Measurements from ENCODE around the gene PKIG. TPM values are rescaled to one million over a fixed set of nuclear protein-coding genes. Genes with fewer than 3 reads are reported as not detected.

PKIG gene
- total and polyA plus RNA-seq, 2 experiments from 2014 or later = 47.6 to 51.9 TPM

GRCh38 chr20:44615169-44615791 is 32.9 kb downstream of the PKIG start:
- 88% methylated on average over 10 of the region's 10 CpGs for WGBS (ENCODE audit: low lambda C conversion rate, missing lambda C conversion rate)
- H4K20me1 ChIP-seq (ENCODE audit: insufficient read depth, poor library complexity, severe bottlenecking) = no peaks in the 10 kb centered on the region
- no peak overlapping the region for H2AFZ ChIP-seq
- no peak overlapping the region for H3K4me3 ChIP-seq
- no peaks in the 10 kb centered on the region for H3K36me3 ChIP-seq (replicated peaks; ENCODE audit: insufficient read depth, low read depth)
- no peak overlapping the region for H3K4me2 ChIP-seq
- H3K4me1 ChIP-seq (ENCODE audit: insufficient read depth) = no peaks in the 10 kb centered on the region
- no peaks in the 10 kb centered on the region for H3K9me3 ChIP-seq (ENCODE audit: low read depth)
- peaks cover 3% of the 10 kb centered on the region for H3K79me2 ChIP-seq
- TF ChIP-seq EZH2phosphoT487 (IDR thresholded peaks at IDR 0.05; ENCODE audit: low read depth, severe bottlenecking, unreplicated experiment) (no peak), CTCF (IDR thresholded peaks at IDR 0.05; ENCODE audit: poor library complexity) (no peak), EZH2 (IDR thresholded peaks at IDR 0.05; ENCODE audit: borderline replicate concordance) (no peak)
- H3K9me2 ChIP-seq (replicated peaks; ENCODE audit: insufficient read depth) = no peaks in the 10 kb centered on the region
- H3K27me3 ChIP-seq = no peaks in the 10 kb centered on the region
- no peak for DNase-seq (ENCODE audit: low spot score)
- H3K27ac ChIP-seq = no peak overlapping the region

- 97% methylated on average over 14 of the region's 14 CpGs for WGBS (ENCODE audit: low lambda C conversion rate, missing lambda C conversion rate)
- Histone ChIP-seq H3K4me2 (no peak overlapping the region), H2AFZ (no peak overlapping the region), H3K36me3 (replicated peaks; ENCODE audit: insufficient read depth, low read depth) (no peaks in the 10 kb centered on the region), H3K79me2 (peaks cover 3% of the 10 kb centered on the region), H3K4me1 (ENCODE audit: insufficient read depth) (no peaks in the 10 kb centered on the region), H3K9me2 (replicated peaks; ENCODE audit: insufficient read depth) (no peaks in the 10 kb centered on the region), H4K20me1 (ENCODE audit: insufficient read depth, poor library complexity, severe bottlenecking) (no peaks in the 10 kb centered on the region), H3K4me3 (no peak overlapping the region), H3K9me3 (ENCODE audit: low read depth) (no peaks in the 10 kb centered on the region), H3K27ac (no peak overlapping the region), H3K27me3 (no peaks in the 10 kb centered on the region)
- TF ChIP-seq EZH2 (IDR thresholded peaks at IDR 0.05; ENCODE audit: borderline replicate concordance) = no peak
- TF ChIP-seq EZH2phosphoT487 (IDR thresholded peaks at IDR 0.05; ENCODE audit: low read depth, severe bottlenecking, unreplicated experiment) = no peak
- TF ChIP-seq CTCF (IDR thresholded peaks at IDR 0.05; ENCODE audit: poor library complexity) = no peak
- DNase-seq (ENCODE audit: low spot score) = no peak
Measured at GRCh38 chr20:44615876-44616603, 33.7 kb downstream of the PKIG start.

DNA sequence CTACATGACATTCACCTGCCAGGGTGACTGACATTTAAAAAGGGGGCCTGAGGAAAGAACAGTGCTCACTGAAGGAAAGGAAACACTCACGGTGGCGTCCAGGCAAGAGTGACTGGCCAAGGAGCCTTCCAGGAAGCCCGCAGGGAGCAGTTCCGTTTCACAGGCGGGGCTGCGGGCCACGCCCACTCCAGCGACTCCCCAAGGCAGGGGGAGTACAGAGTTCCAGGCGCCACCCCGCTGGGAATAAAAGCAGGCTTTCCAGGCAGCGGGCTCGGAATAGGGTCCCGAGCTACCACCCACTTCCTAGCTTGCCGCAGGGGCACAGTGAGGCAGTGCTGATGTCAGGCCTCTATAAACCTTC is 34.2 kb downstream of the PKIG start:
- no peak overlapping the region for H3K4me2 ChIP-seq
- DNase-seq (ENCODE audit: low spot score) = no peak
- no peak overlapping the region for H3K27ac ChIP-seq
- TF ChIP-seq EZH2 (IDR thresholded peaks at IDR 0.05; ENCODE audit: borderline replicate concordance) = no peak
- no peak for TF ChIP-seq EZH2phosphoT487 (IDR thresholded peaks at IDR 0.05; ENCODE audit: low read depth, severe bottlenecking, unreplicated experiment)
- no peak for TF ChIP-seq CTCF (IDR thresholded peaks at IDR 0.05; ENCODE audit: poor library complexity)
- no peak overlapping the region for H3K4me3 ChIP-seq
- H3K79me2 ChIP-seq = peaks cover 1% of the 10 kb centered on the region
- no peaks in the 10 kb centered on the region for H3K9me3 ChIP-seq (ENCODE audit: low read depth)
- no peaks in the 10 kb centered on the region for H3K27me3 ChIP-seq
- H2AFZ ChIP-seq = no peak overlapping the region
- no peaks in the 10 kb centered on the region for H3K9me2 ChIP-seq (replicated peaks; ENCODE audit: insufficient read depth)
- H4K20me1 ChIP-seq (ENCODE audit: insufficient read depth, poor library complexity, severe bottlenecking) = no peaks in the 10 kb centered on the region
- H3K4me1 ChIP-seq (ENCODE audit: insufficient read depth) = no peaks in the 10 kb centered on the region
- no peaks in the 10 kb centered on the region for H3K36me3 ChIP-seq (replicated peaks; ENCODE audit: insufficient read depth, low read depth)
- 80% methylated on average over 14 of the region's 14 CpGs for WGBS (ENCODE audit: low lambda C conversion rate, missing lambda C conversion rate)
